Panc1 (cell line): Measurements from ENCODE around the gene CCDC9. TPM values are rescaled to one million over a fixed set of nuclear protein-coding genes. Genes with fewer than 3 reads are reported as not detected.

ENCODE experiments used
- ATAC-seq: fragments of 200-7000 bp; cut with Tn5 transposase; 2 replicates; pipeline ENCODE4 v1.9.1; 2020; ENCODE audit warnings: mild to moderate bottlenecking, moderate library complexity
- BruUV-seq: library from RNA; stranded (reverse); fragments of 400-500 nt; replicated peaks from 2 replicates; lab custom pipeline; 2021; lab: Mats Ljungman, UMichigan
- CTCF ChIA-PET: fragments of 300-600 bp; sonication (Branson Sonifier 250); formaldehyde crosslinking; loops from one replicate; lab custom pipeline; 2022; ENCODE audit warnings: antibody characterized with exemption; lab: Charles Lee
- POLR2A ChIA-PET: fragments of 300-600 bp; sonication (Branson Sonifier 250); formaldehyde crosslinking; loops from one replicate; lab custom pipeline; 2022; ENCODE audit warnings: antibody characterized with exemption; lab: Charles Lee
- DNase-seq: peaks from one replicate; pipeline ENCODE4 v3.0.0-alpha.2; 2010; ENCODE audit warnings: low read depth, low spot score
- H3K27ac ChIP-seq: 2 replicates; pipeline ENCODE4 v1.5.1; 2011; ENCODE audit warnings: mild to moderate bottlenecking, low read length, inconsistent platforms
- H3K27me3 ChIP-seq: fragments of 200-500 bp; sonication (Bioruptor generic); 2 replicates; pipeline ENCODE4 v1.6.0; 2014; ENCODE audit warnings: low read length, inconsistent platforms; ENCODE audit not compliant: control insufficient read depth, insufficient read depth
- H3K36me3 ChIP-seq: fragments of 200-500 bp; sonication (Bioruptor generic); 2 replicates; pipeline ENCODE4 v1.5.1; 2014; ENCODE audit warnings: inconsistent platforms, mild to moderate bottlenecking, low read length, moderate library complexity; ENCODE audit not compliant: control insufficient read depth, insufficient read depth
- H3K4me1 ChIP-seq: 2 replicates; pipeline ENCODE4 v1.5.1; 2011; ENCODE audit warnings: inconsistent platforms, mild to moderate bottlenecking, low read length, moderate library complexity; ENCODE audit not compliant: control insufficient read depth, insufficient read depth
- H3K4me3 ChIP-seq, 2 experiments: 2 replicates each; pipeline ENCODE4 v1.5.1; 2011 to 2012; ENCODE audit warnings: low read depth in 2 of 2, low read length in 2 of 2, mild to moderate bottlenecking in 2 of 2, inconsistent platforms in 1 of 2, moderate library complexity in 1 of 2
- H3K9me3 ChIP-seq: fragments of 200-500 bp; sonication (Bioruptor generic); 2 replicates; pipeline ENCODE4 v1.5.1; 2014; ENCODE audit warnings: low read depth, mild to moderate bottlenecking, inconsistent platforms, low read length, moderate library complexity; ENCODE audit not compliant: control insufficient read depth, insufficient read depth
- CTCF ChIP-seq: fragments of 450-650 bp; IDR thresholded peaks from 2 replicates; pipeline ENCODE4 v1.5.1; 2017; ENCODE audit warnings: mild to moderate bottlenecking
- POLR2AphosphoS5 ChIP-seq: IDR thresholded peaks from 2 replicates; pipeline ENCODE4 v1.6.1; 2012; ENCODE audit warnings: mild to moderate bottlenecking, low read depth, low read length, moderate library complexity
- SIN3A ChIP-seq: IDR thresholded peaks from 2 replicates; pipeline ENCODE4 v1.6.1; 2012; ENCODE audit warnings: low read depth, mild to moderate bottlenecking, low read length, moderate library complexity, borderline replicate concordance; ENCODE audit not compliant: insufficient read depth
- TCF7L2 ChIP-seq: IDR thresholded peaks from 2 replicates; pipeline ENCODE4 v1.6.1; 2011; ENCODE audit warnings: mild to moderate bottlenecking, low read depth, low read length, inconsistent platforms
- in situ Hi-C: cut with HindIII; loops from 2 replicates; pipeline ENCODE4 v1.10.0; 2016; ENCODE audit warnings: low sequenced_read_pairs, low pct_unique_long_range_greater_than_20kb
- intact Hi-C: fragments of 100-400 bp; cut with micrococcal nuclease; formaldehyde crosslinking; loops from one replicate; pipeline ENCODE4 v1.10.0; 2022; ENCODE audit not compliant: unreplicated experiment
- total RNA-seq: library from RNA; stranded (reverse); gene quantifications from one replicate; pipeline ENCODE4 v1.2.1, GENCODE V29; 2021; ENCODE audit not compliant: unreplicated experiment
- TF ChIP-seq, protein P1 (sequence below), 2 experiments: IDR thresholded peaks; 2 replicates each; pipeline ENCODE4 v1.6.1; 2011 to 2012; ENCODE audit warnings: low read depth in 2 of 2, control low read depth in 1 of 2, low read length in 1 of 2, mild to moderate bottlenecking in 1 of 2, moderate library complexity in 1 of 2; ENCODE audit not compliant: insufficient read depth in 1 of 2

CCDC9 gene
- total RNA-seq, 1 experiment from 2014 or later = 29.2 TPM

DNA sequence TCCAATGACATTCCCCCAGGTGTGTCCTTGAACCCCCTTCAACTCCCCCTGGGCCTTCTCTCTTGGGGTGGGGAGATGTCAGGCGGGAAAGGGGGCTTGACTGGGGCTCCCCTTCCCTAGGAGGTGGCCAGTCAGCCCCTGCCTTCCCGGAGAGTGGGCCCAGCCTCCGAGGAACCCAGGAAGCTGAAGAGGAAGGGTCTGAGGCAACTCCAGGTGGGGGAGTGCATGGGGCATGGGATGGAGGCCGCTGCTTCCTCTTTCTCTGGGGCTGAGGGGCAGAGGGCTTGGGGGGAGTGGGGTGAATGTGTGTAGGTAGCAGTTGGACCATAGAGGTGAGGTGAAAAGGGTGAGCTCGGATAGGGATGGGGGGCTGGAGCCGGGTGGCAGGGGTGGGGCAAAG lies 15.6 kb downstream of the CCDC9 start:
- in situ Hi-C loops = no loop called here
- no peaks in the 10 kb centered on the region for H3K27me3 ChIP-seq
- ChIA-PET POLR2A (interaction anchor here (0.6 kb wide), 1 partner anchor 15 kb away, joined by 4 read pairs; the partner anchor contains the start of gene CCDC9), CTCF (no interaction called here)
- ATAC-seq (no peak), DNase-seq (no peak)
- peaks cover 9% of the 10 kb centered on the region for H3K4me1 ChIP-seq
- BruUV-seq = no TSS peak
- no peak overlapping the region for H3K4me3 ChIP-seq
- TF ChIP-seq CTCF (no peak), TCF7L2 (no peak), SIN3A (no peak), POLR2AphosphoS5 (no peak)
- TF ChIP-seq, protein P1, sequence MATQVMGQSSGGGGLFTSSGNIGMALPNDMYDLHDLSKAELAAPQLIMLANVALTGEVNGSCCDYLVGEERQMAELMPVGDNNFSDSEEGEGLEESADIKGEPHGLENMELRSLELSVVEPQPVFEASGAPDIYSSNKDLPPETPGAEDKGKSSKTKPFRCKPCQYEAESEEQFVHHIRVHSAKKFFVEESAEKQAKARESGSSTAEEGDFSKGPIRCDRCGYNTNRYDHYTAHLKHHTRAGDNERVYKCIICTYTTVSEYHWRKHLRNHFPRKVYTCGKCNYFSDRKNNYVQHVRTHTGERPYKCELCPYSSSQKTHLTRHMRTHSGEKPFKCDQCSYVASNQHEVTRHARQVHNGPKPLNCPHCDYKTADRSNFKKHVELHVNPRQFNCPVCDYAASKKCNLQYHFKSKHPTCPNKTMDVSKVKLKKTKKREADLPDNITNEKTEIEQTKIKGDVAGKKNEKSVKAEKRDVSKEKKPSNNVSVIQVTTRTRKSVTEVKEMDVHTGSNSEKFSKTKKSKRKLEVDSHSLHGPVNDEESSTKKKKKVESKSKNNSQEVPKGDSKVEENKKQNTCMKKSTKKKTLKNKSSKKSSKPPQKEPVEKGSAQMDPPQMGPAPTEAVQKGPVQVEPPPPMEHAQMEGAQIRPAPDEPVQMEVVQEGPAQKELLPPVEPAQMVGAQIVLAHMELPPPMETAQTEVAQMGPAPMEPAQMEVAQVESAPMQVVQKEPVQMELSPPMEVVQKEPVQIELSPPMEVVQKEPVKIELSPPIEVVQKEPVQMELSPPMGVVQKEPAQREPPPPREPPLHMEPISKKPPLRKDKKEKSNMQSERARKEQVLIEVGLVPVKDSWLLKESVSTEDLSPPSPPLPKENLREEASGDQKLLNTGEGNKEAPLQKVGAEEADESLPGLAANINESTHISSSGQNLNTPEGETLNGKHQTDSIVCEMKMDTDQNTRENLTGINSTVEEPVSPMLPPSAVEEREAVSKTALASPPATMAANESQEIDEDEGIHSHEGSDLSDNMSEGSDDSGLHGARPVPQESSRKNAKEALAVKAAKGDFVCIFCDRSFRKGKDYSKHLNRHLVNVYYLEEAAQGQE (IDR thresholded peaks at IDR 0.05; ENCODE audit: insufficient read depth in 1 of 2, low read depth in 2 of 2, low read length in 1 of 2) = no peak
- intact Hi-C loops = no loop called here
- H3K36me3 ChIP-seq = peaks cover 2% of the 10 kb centered on the region; the same call in 1 of the 2 replicates
- H3K27ac ChIP-seq = no peak overlapping the region
- H3K9me3 ChIP-seq = no peaks in the 10 kb centered on the region

- BruUV-seq = no TSS peak
- Histone ChIP-seq H3K4me3 (peak overlapping the region; percentile 64 to 65), H3K9me3 (no peaks in the 10 kb centered on the region), H3K36me3 (peaks cover 2% of the 10 kb centered on the region; the same call in 1 of the 2 replicates), H3K4me1 (peaks cover 9% of the 10 kb centered on the region), H3K27me3 (no peaks in the 10 kb centered on the region), H3K27ac (peak overlapping the region; percentile 91)
- ATAC-seq = peak; percentile 42
- in situ Hi-C loops (no loop called here), intact Hi-C loops (no loop called here)
- TF ChIP-seq TCF7L2 (no peak), CTCF (no peak), POLR2AphosphoS5 (no peak), SIN3A (no peak)
- TF ChIP-seq, protein P1 (IDR thresholded peaks at IDR 0.05; ENCODE audit: insufficient read depth in 1 of 2, low read depth in 2 of 2, low read length in 1 of 2) = no peak
- CTCF ChIA-PET = no interaction called here
- POLR2A ChIA-PET = interaction anchor here (0.6 kb wide), 1 partner anchor 16 kb away, joined by 4 read pairs; the partner anchor contains the start of gene CCDC9
- DNase-seq = no peak
These were observed 16.4 kb downstream of the CCDC9 start for GRCh38 chr19:47272448-47273312.
